NCI-H748 treated with DMSO at 0.1 percent for 48 hours (cell line): ENCODE measurements around the gene TOR1A.
"Not testable (repeated sequence)": the region's sequence is repeated elsewhere in the genome, so short reads cannot be mapped to it uniquely, and the experiment has no call there.

Experiments used
- DNase-seq: peaks from one replicate; lab custom pipeline; 2025; lab: John Stamatoyannopoulos, UW

TOR1A gene

DNA sequence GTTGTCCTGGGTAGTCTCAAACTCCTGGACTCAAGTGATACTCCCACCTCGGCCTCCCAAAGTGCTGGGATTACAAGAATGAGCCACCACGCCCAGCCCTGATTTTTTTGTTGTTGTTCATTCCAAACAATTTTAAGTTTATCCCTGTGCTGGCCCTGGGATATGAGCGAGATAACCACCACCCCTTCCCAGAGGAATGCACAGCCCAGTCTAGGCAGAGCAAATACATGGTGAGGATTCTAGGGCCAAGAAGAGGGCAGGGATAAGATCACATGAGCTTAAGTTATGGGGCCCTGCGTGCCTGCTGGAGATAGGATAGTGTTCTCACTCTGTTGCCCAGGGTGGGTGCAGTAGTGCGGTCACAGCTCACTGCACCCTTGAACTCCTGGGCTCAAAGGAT lies 42.0 kb downstream of the TOR1A start:
- DNase-seq, result no peak

DNA sequence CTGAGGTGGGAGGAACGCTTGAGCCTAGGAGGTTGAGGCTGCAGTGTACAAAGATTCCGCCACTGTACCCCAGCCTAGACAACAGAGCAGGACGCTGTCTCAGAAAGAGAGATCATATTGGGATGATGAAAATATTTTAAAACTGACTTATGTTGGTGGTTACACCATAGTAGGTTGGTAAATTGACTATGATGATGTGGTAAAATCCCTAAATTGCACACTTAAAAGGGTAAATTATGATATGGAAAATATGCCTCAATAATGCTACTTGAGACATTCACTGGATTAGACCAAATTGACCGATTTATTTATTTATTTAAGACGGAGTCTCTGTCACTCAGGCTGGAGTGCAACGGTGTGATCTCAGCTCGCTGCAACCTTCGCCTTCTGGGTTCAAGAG lies 42.8 kb downstream of the TOR1A start:
- DNase-seq, result no peak

GRCh38 chr9:129779560-129780190 lies 44.3 kb downstream of the TOR1A start:
- DNase-seq, result no peak

DNA sequence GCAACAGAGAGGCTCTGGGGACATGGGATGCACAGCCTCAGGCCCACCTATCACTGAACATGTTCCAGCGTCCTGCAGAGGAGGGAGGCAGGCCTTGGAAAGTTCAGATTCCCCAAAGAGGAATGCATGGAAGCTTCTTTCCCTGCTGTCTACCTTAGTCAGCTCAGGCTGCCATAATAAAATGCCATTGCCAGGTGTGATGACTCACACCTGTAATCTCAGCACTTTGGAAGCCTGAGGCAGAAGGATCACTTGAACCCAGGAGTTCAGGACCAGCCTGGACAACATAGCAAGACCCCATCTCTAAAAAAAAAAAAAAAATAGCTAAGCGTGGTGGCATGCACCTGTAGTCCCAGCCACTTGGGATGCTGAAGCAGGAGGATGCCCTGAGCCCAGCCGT lies 45.5 kb downstream of the TOR1A start:
- no peak for DNase-seq

DNA sequence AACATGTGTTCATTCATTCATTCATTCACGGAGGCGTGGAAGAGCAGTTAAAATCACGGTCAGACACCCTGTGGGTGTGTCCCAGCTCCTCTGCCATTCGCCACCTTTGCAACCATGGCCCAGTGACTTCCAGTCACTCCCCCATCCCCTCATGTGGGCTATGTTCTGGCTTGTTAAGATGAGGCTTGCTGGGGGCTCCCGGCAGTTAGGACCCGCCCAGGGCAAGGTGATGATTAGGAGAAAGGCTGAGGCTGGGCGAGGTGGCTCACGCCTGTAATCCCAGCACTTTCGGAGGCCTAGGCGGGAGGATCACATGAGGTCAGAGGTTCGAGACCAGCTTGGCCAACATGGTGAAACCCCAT lies 46.2 kb downstream of the TOR1A start:
- DNase-seq, result no peak

DNA sequence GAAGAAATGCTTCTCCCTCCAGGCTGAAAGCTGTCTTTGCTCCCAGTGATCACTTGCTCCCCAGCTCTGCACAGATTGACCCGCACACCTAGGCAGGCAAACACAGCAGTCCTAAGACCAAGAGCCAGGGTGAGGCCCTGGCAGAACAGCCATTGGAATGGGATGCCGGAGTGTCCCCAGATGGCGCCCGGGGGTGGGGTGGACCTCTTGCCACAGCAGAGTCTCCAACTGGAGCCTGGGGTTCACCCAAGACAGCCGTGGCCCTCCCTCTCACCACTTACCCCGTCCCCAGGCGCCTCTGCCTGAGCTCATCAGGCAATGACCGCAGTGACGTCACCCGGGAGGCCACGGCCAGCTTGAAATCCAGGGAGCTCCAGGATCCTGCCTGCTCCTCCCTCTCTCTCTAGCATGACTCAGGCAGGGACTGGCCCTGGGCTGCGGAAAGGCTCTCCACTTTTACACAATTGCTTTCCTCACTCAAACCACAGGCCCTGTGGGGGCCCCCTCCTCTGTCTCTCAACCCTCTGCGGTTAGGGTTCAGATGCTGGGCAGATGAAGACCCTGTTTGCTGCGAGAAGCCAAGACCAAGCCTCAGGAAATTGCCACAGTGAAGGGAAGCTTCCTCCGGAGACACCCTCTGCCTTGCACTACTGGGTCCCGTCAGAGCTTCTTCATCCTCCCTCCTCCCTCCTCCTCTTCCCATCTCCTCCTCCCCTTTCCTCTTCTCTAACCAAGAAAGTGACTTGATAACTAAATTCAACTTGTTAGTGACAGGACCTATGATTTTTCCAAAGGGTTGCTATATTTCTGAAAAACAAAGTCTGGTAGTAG lies 46.8 kb downstream of the TOR1A start:
- no peak for DNase-seq

- DNase-seq, result no peak
These were observed 47.4 kb downstream of the TOR1A start for GRCh38 chr9:129776566-129776937.

DNA sequence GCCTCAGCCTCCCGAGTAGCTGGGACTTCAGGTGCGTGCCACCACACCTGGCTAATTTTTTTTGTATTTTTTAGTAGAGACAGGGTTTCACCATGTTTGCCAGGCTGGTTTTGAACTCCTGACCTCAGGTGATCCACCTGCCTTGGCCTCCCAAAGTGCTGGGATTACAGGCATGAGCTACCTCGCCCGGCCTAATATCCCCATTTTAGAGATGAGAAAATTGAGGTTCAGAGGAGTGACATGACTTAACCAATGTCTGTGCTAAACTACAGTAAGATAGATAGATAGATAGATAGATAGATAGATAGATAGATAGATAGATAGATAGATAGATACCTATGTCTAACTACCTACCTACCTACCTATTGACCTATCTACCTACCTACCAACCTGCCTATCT lies 47.8 kb downstream of the TOR1A start:
- DNase-seq, result not testable (repeated sequence)

DNA sequence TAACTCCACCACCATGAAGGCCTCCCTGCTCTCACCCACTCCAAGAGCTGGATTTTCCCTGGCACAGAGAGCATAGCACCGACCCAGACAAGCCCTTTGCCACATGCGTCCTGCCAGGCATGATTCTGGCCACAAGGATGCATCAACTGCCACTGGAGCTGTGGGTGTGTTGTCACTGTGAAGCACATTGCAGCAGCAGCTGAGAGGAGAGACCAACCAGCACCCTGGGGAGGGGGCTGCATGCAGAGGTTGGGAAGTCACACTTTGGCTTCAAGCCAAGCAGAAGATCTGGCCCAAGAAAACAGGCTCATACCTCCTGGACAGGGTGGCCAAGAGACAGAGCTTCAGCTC lies 48.5 kb downstream of the TOR1A start:
- DNase-seq, result no peak

GRCh38 chr9:129774791-129775447 lies 49.0 kb downstream of the TOR1A start:
- no peak for DNase-seq

- no peak for DNase-seq
These were observed 50.5 kb downstream of the TOR1A start for GRCh38 chr9:129773262-129774048.

GRCh38 chr9:129770741-129771140 lies 53.2 kb downstream of the TOR1A start:
- DNase-seq, result no peak

DNA sequence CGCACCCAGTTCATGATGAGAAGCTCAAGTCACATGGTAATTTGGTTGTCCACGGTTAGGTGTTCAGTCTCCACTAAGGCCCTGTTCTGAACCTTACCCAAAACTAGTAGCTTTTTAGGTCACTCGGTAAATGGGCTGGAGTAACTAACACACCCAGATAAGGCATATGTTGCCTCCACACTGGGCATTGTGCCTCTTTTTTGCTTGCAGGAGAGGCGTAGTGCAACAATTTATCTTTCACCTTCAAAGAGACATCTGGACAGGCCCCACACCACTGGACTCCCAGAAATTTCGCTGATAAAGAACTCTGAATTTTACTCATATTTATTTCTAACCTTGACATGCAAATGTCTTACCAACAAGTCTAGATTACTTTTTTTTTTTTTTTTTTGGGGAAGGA lies 54.3 kb downstream of the TOR1A start:
- DNase-seq, result no peak

DNA sequence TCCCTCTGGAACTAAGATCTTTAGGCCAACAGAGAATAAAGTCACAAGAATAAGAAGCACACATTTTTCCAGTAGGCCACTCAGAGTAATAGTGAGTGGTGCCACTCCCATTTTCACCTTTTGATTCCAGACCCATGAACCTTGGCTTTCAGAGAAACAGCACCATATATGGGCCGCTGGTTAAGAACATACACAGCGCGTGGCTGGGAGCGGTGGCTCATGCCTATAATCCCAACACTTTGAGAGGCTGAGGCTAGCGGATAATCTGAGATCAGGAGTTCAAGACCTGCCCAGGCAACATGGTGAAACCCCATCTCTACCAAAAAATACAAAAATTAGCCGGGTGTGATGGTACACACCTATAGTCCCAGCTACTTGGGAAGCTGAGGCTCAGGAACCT lies 55.5 kb downstream of the TOR1A start:
- no peak for DNase-seq

DNA sequence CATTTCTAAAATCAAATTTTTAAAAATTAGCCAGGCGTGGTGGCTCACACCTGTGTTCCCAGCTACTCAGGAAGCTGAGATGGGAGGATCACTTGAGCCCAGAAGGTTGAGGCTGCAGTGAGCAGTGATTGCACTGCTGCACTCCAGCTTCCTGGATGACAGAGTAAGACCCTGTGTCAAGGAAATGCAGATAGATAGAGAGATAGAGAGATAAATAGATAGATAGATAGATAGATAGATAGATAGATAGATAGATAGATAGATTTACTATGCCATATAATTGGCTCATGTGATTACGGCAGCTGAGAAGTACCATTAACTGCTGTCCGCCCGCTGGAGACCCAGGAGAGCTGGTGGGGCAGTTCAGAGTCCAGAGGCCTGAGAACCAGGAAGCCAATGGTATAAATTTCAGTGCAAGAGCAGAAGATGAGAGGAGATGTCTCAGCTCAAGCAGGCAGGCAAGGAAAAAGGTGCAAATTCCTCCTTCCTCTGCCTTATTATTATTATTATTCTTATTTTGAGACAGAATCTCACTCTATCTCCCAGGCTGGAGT lies 58.1 kb downstream of the TOR1A start:
- DNase-seq, result no peak

- DNase-seq, result no peak
These were observed 60.7 kb downstream of the TOR1A start for GRCh38 chr9:129762985-129763926.
